ENCODE data around the gene CMPK1. TPM values are rescaled to one million over a fixed set of nuclear protein-coding genes. Genes with fewer than 3 reads are reported as not detected.

The CMPK1 gene
- total and polyA plus RNA-seq, 2 donors (not counting 3 experiments of a cell fraction or from before 2014, with no cell fraction given): 16.4 to 79.6 TPM

DNA sequence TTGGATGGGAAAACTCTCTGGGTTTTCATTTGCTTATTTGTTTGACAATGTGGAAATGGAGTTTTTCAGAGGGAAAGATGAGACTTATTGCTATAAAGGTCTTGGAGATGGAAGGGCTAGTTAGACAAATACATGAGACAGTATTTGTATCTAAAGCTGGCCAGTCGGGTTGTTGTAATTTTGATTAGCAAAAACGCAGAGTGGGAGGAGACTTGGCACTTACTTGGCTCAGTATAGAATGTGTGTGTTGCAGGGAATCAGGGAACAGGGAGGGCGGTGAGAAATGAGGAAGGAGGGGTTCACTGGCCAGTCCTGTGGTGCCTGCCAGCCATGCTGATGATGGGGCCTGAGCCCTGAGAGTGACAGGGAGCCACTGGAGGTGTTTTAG lies 76.5 kb downstream of the CMPK1 start:
- Histone ChIP-seq H3K4me2 (ENCODE audit: insufficient read depth, low read length) (no peak overlapping the region), H3K9me3 (replicated peaks; ENCODE audit: control insufficient read depth, insufficient read depth, low read length) (no peaks in the 10 kb centered on the region), H3K27ac (ENCODE audit: insufficient read depth, low read depth, low read length) (no peak overlapping the region), H2AFZ (ENCODE audit: low read depth, low read length) (no peak overlapping the region), H3K4me3 (replicated peaks in 1 of 3; ENCODE audit: insufficient read depth in 1 of 3, low read depth in 1 of 3, low read length in 3 of 3) (no peak overlapping the region), H3K36me3 (ENCODE audit: control insufficient read depth in 2 of 2, extremely low read depth in 1 of 2, insufficient read depth in 2 of 2, low read length in 2 of 2) (no peaks in the 10 kb centered on the region), H3K9ac (replicated peaks; ENCODE audit: extremely low read depth, insufficient read depth, low read length) (no peak overlapping the region), H3K79me2 (ENCODE audit: control insufficient read depth, insufficient read depth, low read length) (no peaks in the 10 kb centered on the region), H3K9me1 (replicated peaks; ENCODE audit: control insufficient read depth, extremely low read depth, insufficient read depth, low read length) (no peaks in the 10 kb centered on the region), H4K20me1 (replicated peaks; ENCODE audit: control insufficient read depth, extremely low read depth, insufficient read depth, low read length) (no peaks in the 10 kb centered on the region), H3K27me3 (ENCODE audit: control insufficient read depth in 2 of 2, insufficient read depth in 2 of 2, low read length in 2 of 2) (peaks cover 18 to 19% of the 10 kb centered on the region in 2 experiments), H3K4me1 (ENCODE audit: control insufficient read depth, extremely low read depth, insufficient read depth, low read length) (no peaks in the 10 kb centered on the region)
- no peak for DNase-seq (ENCODE audit: low read depth, low spot score)
- BruUV-seq (replicated peaks): no TSS peak
- FAIRE-seq: no peak
- dilution Hi-C loops (cut with MboI; ENCODE audit: extremely low pct_ligation_motif_present, low sequenced_read_pairs) (no loop called here), intact Hi-C loops (cut with micrococcal nuclease) (no loop called here)
- POLR2A ChIA-PET: no interaction called here
- CTCF ChIA-PET: interaction anchor here (1.6 kb wide), 1 partner anchor 22 kb away, joined by 4 read pairs; no protein-coding TSS in a partner anchor
- TF ChIP-seq FOS (IDR thresholded peaks at IDR 0.05; ENCODE audit: borderline replicate concordance, insufficient read depth, low read length): no peak
- no peak for TF ChIP-seq POLR2A (IDR thresholded peaks at IDR 0.05; ENCODE audit: low read depth, low read length)
- TF ChIP-seq, protein P1, sequence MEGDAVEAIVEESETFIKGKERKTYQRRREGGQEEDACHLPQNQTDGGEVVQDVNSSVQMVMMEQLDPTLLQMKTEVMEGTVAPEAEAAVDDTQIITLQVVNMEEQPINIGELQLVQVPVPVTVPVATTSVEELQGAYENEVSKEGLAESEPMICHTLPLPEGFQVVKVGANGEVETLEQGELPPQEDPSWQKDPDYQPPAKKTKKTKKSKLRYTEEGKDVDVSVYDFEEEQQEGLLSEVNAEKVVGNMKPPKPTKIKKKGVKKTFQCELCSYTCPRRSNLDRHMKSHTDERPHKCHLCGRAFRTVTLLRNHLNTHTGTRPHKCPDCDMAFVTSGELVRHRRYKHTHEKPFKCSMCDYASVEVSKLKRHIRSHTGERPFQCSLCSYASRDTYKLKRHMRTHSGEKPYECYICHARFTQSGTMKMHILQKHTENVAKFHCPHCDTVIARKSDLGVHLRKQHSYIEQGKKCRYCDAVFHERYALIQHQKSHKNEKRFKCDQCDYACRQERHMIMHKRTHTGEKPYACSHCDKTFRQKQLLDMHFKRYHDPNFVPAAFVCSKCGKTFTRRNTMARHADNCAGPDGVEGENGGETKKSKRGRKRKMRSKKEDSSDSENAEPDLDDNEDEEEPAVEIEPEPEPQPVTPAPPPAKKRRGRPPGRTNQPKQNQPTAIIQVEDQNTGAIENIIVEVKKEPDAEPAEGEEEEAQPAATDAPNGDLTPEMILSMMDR (IDR thresholded peaks at IDR 0.05; ENCODE audit: extremely low read depth in 1 of 2, insufficient read depth in 1 of 2, low read depth in 1 of 2, low read length in 2 of 2): no peak
- TF ChIP-seq EZH2 (IDR thresholded peaks at IDR 0.05; ENCODE audit: borderline replicate concordance, low read depth, low read length, severe bottlenecking): no peak
- no peak for TF ChIP-seq MAX (IDR thresholded peaks at IDR 0.05; ENCODE audit: insufficient read depth, insufficient read length)
- TF ChIP-seq POLR2AphosphoS5 (IDR thresholded peaks at IDR 0.05; ENCODE audit: insufficient read depth, low read depth, low read length): no peak
- TF ChIP-seq MYC (IDR thresholded peaks at IDR 0.05; ENCODE audit: low read depth, low read length): no peak
- TF ChIP-seq GATA2 (IDR thresholded peaks at IDR 0.05; ENCODE audit: insufficient read depth, insufficient read length, low read depth, low read length): no peak
- TF ChIP-seq JUN (IDR thresholded peaks at IDR 0.05; ENCODE audit: borderline replicate concordance, insufficient read depth, insufficient read length, low read depth): no peak
